SIG-M5 (cell line): ENCODE measurements around the gene PDLIM3.

Experiments
- DNase-seq: peaks from one replicate; lab custom pipeline; 2025; lab: John Stamatoyannopoulos, UW

PDLIM3 gene

DNA sequence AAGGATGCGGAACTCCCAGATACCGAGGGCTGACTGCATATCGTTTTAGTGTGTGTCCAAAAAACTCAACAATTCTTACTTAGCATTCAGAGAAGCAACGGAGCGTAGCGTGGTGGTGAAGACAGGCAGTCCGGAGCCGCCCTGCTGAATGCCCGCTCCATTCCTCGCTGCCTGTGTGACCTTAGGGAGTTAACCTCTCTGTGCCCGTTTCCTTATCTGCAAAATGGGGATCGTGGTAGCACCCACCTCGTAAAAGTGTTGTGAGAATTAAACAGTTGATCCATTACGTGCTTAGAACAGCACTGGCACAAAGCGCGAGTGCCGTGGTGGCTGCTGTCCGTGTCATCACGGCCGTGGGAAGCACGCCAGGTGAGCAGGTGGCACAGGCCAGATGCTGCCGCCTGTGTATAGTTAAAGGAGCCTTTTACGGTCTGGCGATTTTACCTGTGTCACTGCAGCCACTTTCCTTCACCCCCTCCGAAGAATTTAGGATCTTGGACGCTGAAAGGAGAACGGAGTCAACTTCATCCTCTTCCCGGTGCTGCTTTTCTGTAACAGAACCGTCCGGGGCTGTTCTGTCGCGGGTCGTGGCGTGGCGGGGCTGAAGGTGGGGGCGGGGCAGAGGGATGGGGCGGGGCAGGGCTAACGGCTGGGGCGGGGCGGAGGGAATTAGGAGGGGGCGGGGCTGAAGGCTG, 64.7 kb downstream of the PDLIM3 start:
- no peak for DNase-seq

DNA sequence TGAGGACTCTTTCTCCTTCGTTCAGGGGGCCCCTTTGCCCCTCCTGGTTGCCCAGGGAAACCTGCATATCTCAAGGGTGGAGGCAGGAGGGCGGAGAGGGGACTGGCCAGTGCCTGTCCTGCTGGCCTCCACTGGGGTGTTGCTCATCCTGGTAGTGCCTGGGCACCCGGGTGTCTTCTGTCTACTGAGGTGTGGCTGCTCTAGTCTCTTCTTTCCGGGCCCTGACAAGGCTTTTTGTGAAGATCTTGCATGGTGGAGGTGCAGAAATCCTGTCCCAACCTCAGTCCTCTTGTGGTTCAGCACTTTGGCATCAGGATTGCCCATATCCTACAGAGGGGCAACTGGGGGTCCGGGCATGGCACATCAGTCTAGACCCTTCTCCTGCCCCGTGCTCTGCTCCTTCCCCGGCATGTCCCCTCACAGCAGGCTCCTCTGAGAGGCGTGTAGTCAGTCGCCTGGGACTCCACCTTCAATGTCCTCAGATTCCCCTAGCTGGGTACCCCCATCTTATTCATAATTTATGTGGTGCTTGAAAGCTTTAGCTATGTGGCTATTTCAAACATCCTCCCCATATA, 65.6 kb downstream of the PDLIM3 start:
- DNase-seq: no peak

DNA sequence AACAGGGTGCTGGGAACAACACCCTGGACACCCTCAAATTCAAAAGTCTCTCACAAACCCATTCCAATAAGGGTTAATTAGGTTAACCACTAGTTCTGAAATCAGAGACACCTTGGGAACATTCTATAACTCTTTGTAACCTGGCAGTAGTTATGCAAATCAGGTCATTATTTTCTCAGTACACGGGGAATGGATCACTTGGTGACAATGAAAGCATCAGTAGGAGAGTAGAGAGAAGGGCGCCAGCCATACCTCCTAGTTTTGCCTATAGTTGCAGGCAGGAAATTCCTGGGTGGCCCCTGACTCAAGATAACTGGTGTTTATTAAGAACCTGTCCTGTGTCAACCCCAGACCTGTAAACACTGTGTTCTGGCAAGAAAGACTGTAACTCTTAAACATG, 66.3 kb downstream of the PDLIM3 start:
- no peak for DNase-seq

DNA sequence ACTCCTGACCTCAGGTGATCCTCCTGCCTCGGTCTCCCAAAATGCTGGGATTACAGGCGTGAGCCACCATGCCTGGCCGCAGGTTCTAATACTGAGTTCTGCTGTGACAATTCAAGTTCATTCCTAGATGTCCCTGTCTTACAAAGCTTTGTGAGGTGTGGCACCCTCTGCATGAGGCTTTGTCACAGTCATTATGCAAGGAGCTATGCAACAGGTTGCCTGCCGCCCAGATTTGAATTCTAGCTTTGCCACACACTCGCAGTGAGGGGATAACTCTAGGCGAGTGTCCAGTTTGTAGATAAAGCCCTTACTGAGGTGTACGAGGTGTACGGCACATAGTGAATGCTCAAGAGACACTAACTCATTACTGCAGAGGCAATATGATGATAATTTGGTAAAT, 67.3 kb downstream of the PDLIM3 start:
- DNase-seq: no peak

DNA sequence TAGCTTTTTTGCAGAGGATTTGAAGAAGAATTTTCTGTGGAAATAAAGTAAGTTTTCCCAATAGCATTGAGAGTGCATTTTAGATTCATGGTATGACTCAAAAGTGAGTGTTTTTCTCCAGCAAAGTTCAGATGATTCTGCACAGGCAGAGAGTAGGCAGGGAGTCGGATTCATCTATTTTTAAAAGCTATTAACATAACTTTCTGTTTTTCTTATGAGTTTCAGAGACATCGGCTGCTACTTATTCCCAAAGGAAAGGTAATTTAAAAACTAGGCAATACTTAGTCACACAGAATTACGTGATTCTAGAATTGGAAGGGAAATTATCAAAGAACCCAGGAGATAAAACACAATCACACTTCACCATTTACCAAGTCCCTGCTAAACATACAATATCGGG, 68.2 kb downstream of the PDLIM3 start:
- DNase-seq: no peak

DNA sequence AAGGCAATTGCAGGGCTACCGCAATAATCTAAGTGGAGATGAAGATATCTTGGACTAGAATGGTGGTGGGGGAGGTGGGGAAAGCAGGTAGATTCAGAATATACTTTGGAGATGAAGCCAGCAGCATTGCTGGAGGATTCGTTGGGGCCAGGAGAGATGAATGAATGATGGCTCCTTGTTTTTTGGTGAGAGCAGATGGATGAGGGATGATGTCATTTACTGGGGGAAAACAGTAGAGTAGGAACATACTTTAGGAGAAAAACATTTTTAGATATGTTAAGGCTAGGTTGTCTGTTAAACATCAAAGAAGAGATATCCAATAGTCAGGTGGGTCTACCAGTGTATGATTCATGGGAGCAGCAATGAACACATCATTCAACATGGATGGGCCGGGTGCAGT, 69.6 kb downstream of the PDLIM3 start:
- no peak for DNase-seq

DNA sequence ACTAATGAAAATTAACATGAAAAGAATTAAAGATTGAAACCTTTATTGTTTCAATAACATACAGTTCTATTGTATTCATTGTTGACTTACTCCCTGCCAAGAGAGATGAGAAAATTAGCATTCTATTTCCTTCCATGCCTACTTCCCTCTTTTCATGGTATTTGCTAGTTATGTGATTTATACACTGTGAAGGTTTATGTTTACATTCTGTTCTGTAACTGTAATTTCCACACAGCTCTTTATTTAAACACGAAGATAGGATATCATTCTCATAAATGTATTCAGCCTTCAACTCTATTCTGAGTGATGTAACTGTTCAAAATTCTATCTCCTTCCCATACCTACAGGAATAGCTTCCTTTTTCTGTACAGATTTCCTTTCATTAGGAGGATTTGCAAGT, 70.4 kb downstream of the PDLIM3 start:
- no peak for DNase-seq

DNA sequence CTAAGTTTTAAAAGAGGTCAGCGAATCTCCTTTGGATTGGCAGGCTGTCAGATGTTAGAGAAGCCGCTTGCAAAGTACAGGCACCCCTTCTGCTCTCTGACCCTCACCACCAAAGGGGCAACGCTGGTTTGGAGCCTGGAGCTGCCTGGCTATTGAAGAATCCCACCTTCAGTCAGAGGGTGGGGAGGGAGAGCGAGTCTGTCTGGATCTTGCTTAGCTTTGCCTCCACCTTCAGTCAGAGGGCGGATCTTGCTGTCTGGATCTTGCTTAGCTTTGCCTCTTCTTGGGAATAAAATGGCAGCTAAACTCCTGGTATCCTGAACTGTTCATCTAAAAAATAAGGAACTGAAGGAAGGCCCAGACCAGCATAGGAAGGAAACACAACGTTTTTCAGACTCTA, 71.1 kb downstream of the PDLIM3 start:
- no peak for DNase-seq

DNA sequence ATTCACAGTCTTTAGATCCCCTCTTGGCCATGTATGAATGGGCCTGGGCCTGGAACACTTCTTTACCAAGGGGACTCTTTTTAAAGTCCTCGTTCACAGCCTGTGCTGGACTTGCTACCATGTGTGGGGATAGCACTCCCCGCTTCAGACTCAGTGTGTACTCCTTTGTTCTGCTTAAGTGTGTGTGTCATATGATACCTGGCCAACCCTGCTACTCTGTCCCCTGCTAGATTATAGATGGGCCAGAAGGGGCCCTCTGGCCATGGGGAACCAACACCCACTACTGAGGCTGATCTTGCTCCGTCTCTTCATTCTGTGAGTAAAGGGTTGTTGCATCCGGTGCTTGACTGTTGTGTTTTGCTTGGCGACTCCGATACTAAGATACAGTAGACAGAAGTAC, 71.8 kb downstream of the PDLIM3 start:
- no peak for DNase-seq

DNA sequence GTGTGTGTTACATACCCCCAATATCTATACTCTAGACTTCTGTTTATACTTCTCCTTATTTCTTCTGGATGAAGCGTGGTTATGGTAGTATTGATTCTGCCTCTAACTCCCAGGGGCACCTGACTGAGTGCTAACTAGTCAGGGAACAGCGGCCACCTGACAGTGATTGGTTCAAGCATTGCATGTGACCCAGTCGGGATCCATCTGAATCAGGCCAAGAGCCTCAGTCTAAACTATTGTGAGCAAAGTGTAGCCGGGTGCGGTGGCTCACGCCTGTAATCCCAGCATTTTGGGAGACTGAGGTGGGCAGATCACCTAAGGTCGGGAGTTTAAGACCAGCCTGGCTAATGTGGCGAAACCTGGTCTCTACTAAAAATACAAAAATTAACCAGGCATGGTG, 73.7 kb downstream of the PDLIM3 start:
- DNase-seq: no peak

DNA sequence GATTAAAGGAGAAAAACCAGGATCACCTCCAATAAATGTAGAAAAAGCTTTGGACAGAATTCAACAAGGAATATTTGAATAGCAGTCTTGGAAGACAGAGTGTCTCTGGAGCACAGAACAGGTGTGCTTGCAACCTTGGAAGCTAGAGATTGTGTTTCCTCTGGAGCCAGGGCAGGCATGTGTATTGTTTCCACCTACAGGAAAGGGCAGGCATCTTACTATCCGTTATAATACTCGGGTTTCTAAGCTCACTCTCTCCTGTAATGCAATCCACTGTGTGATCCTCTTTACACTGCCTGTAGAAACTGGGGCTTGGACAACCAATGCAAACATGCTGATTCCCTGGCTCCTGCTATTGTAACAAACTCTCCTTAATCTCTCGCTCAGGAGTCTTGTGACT, 78.2 kb downstream of the PDLIM3 start:
- DNase-seq: no peak

DNA sequence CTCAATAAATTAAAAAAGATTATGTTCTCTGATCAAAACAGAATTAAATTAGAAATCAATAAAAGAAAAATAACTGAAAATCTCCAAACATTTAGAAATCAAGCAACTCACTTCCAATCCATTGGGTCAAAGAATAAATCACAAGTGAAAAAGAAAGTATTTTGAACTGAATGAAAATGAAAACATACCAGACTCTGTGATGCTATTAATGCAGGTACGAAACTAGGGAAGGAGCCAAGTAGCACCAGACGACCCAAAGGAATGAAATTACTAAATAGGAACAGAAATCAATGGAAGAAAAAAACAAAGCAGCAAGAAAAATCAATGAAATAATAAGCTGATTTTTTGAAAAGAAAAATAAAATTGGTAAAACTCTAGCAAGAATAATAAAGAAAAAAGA, 79.2 kb downstream of the PDLIM3 start:
- no peak for DNase-seq
